K562 (cell line): ENCODE data around the gene IL4I1. TPM values are rescaled to one million over a fixed set of nuclear protein-coding genes. Genes with fewer than 3 reads are reported as not detected.

Experiments
- CBFB ChIP-seq: sonication (generic); formaldehyde crosslinking; IDR thresholded peaks from 2 replicates; pipeline ENCODE4 v1.4.0; 2020; ENCODE audit warnings: mild to moderate bottlenecking, missing genetic modification reagents
- CEBPG ChIP-seq, 3 experiments: fragments of 200-800 bp in 1 of 3; sonication (Bioruptor generic) in 1 of 3; sonication (generic) in 1 of 3; formaldehyde crosslinking in 1 of 3; IDR thresholded peaks in 2 of 3; conservative IDR thresholded peaks in 1 of 3; 2 replicates each; pipeline versions ENCODE4 v1.6.1 to v1.8.0; 2016 to 2022; ENCODE audit warnings: missing compliant biosample characterization in 2 of 3, missing genetic modification characterization in 2 of 3, mild to moderate bottlenecking in 1 of 3, missing genetic modification reagents in 1 of 3
- DPF2 ChIP-seq: fragments of 450-650 bp; IDR thresholded peaks from 2 replicates; pipeline ENCODE4 v1.6.1; 2016
- EWSR1 ChIP-seq: fragments of 450-650 bp; IDR thresholded peaks from 2 replicates; pipeline ENCODE4 v1.6.1; 2018; ENCODE audit warnings: borderline replicate concordance, mild to moderate bottlenecking, low read depth, moderate library complexity; ENCODE audit not compliant: partially characterized antibody
- HNRNPL ChIP-seq: fragments of 200-400 bp; formaldehyde crosslinking; IDR thresholded peaks from 2 replicates; pipeline ENCODE4 v1.6.1; 2017; ENCODE audit warnings: low read depth, mild to moderate bottlenecking, low read length
- KDM5B ChIP-seq: fragments of 200-600 bp; sonication (generic); IDR thresholded peaks from 2 replicates; pipeline ENCODE4 v1.6.1; 2012; ENCODE audit warnings: low read depth, mild to moderate bottlenecking, moderate library complexity, low read length, control low read depth, inconsistent platforms; ENCODE audit not compliant: insufficient replicate concordance
- NFATC3 ChIP-seq: fragments of 450-650 bp; IDR thresholded peaks from 2 replicates; pipeline ENCODE4 v1.6.1; 2017; ENCODE audit warnings: mild to moderate bottlenecking
- SNIP1 ChIP-seq: fragments of 450-650 bp; IDR thresholded peaks from 2 replicates; pipeline ENCODE4 v1.7.1; 2017; ENCODE audit warnings: low read depth, mild to moderate bottlenecking
- THRAP3 ChIP-seq: fragments of 450-650 bp; IDR thresholded peaks from 2 replicates; pipeline ENCODE4 v1.6.1; 2016; ENCODE audit warnings: mild to moderate bottlenecking, inconsistent platforms, borderline replicate concordance
- ZNF143 ChIP-seq: sonication (generic); formaldehyde crosslinking; IDR thresholded peaks from 2 replicates; pipeline ENCODE4 v1.9.0; 2022; ENCODE audit warnings: mild to moderate bottlenecking, missing genetic modification reagents
- ZNF24 ChIP-seq: fragments of 450-650 bp; IDR thresholded peaks from 2 replicates; pipeline ENCODE4 v1.6.1; 2016
- ZNF263 ChIP-seq: sonication (generic); formaldehyde crosslinking; IDR thresholded peaks from 2 replicates; pipeline ENCODE4 v1.8.0; 2022; ENCODE audit warnings: mild to moderate bottlenecking, missing genetic modification reagents, borderline replicate concordance
- ZNF717 ChIP-seq: fragments of 250-450 bp; sonication (Bioruptor Pico); IDR thresholded peaks from 2 replicates; pipeline ENCODE4 v1.5.0; 2021
- ZNF780A ChIP-seq: fragments of 250-450 bp; sonication (Bioruptor Pico); IDR thresholded peaks from 2 replicates; pipeline ENCODE4 v1.5.0; 2021; ENCODE audit warnings: mild to moderate bottlenecking
- polyA plus RNA-seq, 8 experiments: library from polyadenylated mRNA; depleted of rRNA in 4 of 8; stranded (reverse) in 5 of 8; unstranded in 3 of 8; fragments of >200 nt; fragmentation: Nextera tagmentation in 2 of 8; fragmentation: Illumina TruSeq in 1 of 8; extraction: Ambion mirVana in 2 of 8; extraction: Trizol in 1 of 8; gene quantifications; 2 replicates each; pipeline versions ENCODE4 v1.2.1 to v1.2.3, GENCODE V29; 2011 to 2014; ENCODE audit warnings: inconsistent platforms in 1 of 8, missing spikeins in 1 of 8
- total RNA-seq, 7 experiments: library from RNA; depleted of rRNA in 6 of 7; stranded (reverse); fragments of >200 nt in 6 of 7; fragmentation: Illumina TruSeq in 2 of 7; extraction: Trizol in 2 of 7; gene quantifications; 2 replicates each; pipeline versions ENCODE4 v1.2.1 to v1.2.3, GENCODE V29; 2011 to 2021; ENCODE audit warnings: low replicate concordance in 1 of 7
- TF ChIP-seq, protein P1 (sequence below): fragments of 450-650 bp; IDR thresholded peaks from 2 replicates; pipeline ENCODE4 v1.6.1; 2018; ENCODE audit not compliant: partially characterized antibody
- TF ChIP-seq, protein P2 (sequence below): fragments of 450-650 bp; formaldehyde crosslinking; IDR thresholded peaks from 2 replicates; pipeline ENCODE4 v1.4.0; 2020; ENCODE audit warnings: mild to moderate bottlenecking, moderate library complexity
- TF ChIP-seq, protein P3 (sequence below): sonication (generic); formaldehyde crosslinking; IDR thresholded peaks from 2 replicates; pipeline ENCODE4 v1.8.0; 2022; ENCODE audit warnings: mild to moderate bottlenecking, missing genetic modification reagents
- TF ChIP-seq, protein P4 (sequence below): IDR thresholded peaks from 2 replicates; pipeline ENCODE4 v1.6.1; 2011; ENCODE audit warnings: borderline replicate concordance, low read depth, mild to moderate bottlenecking, moderate library complexity, low read length; ENCODE audit not compliant: insufficient read depth, poor library complexity, severe bottlenecking

IL4I1 gene
- total and polyA plus RNA-seq, 9 of the 15 experiments (the other 6 are each of a cell fraction or from before 2014, with no cell fraction given) = 0.06 to 0.95 (median 0.43) TPM; not detected in 2

DNA sequence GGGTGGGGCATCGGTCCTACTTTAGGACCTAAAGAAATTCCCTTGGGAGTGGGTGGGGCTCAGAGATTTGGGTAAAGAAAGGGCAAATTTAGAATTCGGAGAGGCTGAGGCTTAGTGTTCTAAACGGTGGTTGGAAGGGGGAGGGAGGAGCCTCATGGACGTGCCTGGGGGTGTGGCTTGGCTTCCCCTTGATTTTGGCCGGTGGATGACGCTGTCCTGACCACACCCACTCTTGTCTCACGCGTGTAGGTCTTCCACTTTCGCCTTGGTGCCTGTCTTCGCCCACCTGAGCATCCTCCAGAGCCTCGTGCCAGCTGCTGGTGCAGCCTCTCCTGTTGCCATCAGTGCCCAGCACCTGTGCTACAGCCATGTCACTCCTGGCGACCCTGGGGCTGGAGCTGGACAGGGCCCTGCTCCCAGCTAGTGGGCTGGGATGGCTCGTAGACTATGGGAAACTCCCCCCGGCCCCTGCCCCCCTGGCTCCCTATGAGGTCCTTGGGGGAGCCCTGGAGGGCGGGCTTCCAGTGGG lies 33.9 kb upstream of the IL4I1 start (continued):
- no peak for TF ChIP-seq KDM5B
- TF ChIP-seq, protein P1, sequence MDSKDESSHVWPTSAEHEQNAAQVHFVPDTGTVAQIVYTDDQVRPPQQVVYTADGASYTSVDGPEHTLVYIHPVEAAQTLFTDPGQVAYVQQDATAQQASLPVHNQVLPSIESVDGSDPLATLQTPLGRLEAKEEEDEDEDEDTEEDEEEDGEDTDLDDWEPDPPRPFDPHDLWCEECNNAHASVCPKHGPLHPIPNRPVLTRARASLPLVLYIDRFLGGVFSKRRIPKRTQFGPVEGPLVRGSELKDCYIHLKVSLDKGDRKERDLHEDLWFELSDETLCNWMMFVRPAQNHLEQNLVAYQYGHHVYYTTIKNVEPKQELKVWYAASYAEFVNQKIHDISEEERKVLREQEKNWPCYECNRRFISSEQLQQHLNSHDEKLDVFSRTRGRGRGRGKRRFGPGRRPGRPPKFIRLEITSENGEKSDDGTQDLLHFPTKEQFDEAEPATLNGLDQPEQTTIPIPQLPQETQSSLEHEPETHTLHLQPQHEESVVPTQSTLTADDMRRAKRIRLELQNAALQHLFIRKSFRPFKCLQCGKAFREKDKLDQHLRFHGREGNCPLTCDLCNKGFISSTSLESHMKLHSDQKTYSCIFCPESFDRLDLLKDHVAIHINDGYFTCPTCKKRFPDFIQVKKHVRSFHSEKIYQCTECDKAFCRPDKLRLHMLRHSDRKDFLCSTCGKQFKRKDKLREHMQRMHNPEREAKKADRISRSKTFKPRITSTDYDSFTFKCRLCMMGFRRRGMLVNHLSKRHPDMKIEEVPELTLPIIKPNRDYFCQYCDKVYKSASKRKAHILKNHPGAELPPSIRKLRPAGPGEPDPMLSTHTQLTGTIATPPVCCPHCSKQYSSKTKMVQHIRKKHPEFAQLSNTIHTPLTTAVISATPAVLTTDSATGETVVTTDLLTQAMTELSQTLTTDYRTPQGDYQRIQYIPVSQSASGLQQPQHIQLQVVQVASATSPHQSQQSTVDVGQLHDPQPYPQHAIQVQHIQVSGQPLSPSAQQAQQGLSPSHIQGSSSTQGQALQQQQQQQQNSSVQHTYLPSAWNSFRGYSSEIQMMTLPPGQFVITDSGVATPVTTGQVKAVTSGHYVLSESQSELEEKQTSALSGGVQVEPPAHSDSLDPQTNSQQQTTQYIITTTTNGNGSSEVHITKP = peak; percentile 26
- no peak for TF ChIP-seq HNRNPL
- TF ChIP-seq EWSR1 = no peak
- TF ChIP-seq ZNF717 (CRISPR knock-in tag) = no peak
- TF ChIP-seq, protein P2, sequence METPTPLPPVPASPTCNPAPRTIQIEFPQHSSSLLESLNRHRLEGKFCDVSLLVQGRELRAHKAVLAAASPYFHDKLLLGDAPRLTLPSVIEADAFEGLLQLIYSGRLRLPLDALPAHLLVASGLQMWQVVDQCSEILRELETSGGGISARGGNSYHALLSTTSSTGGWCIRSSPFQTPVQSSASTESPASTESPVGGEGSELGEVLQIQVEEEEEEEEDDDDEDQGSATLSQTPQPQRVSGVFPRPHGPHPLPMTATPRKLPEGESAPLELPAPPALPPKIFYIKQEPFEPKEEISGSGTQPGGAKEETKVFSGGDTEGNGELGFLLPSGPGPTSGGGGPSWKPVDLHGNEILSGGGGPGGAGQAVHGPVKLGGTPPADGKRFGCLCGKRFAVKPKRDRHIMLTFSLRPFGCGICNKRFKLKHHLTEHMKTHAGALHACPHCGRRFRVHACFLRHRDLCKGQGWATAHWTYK (CRISPR knock-in tag) = no peak
- no peak for TF ChIP-seq THRAP3
- no peak for TF ChIP-seq DPF2
- TF ChIP-seq ZNF143 (CRISPR knock-in tag) = peak; percentile 10; the same call in 1 of the 2 replicates
- TF ChIP-seq CEBPG (CRISPR knock-in tag; IDR thresholded peaks at IDR 0.05) = 0 out of 2 replicates have a peak, but pooled peaks have one; percentile 2
- no peak for TF ChIP-seq CEBPG (tag; conservative IDR thresholded peaks at IDR 0.05 in 1 of 2, IDR thresholded peaks at IDR 0.05 in 1 of 2)
- TF ChIP-seq, protein P3, sequence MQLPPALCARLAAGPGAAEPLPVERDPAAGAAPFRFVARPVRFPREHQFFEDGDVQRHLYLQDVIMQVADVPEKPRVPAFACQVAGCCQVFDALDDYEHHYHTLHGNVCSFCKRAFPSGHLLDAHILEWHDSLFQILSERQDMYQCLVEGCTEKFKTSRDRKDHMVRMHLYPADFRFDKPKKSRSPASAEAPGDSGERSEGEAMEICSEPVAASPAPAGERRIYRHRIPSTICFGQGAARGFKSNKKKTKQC (CRISPR knock-in tag) = no peak
- TF ChIP-seq ZNF780A (CRISPR knock-in tag) = no peak
- no peak for TF ChIP-seq ZNF263
- TF ChIP-seq CBFB = 0 out of 2 replicates have a peak, but pooled peaks have one; percentile 42
- no peak for TF ChIP-seq SNIP1
- TF ChIP-seq ZNF24 = no peak
- TF ChIP-seq, protein P4, sequence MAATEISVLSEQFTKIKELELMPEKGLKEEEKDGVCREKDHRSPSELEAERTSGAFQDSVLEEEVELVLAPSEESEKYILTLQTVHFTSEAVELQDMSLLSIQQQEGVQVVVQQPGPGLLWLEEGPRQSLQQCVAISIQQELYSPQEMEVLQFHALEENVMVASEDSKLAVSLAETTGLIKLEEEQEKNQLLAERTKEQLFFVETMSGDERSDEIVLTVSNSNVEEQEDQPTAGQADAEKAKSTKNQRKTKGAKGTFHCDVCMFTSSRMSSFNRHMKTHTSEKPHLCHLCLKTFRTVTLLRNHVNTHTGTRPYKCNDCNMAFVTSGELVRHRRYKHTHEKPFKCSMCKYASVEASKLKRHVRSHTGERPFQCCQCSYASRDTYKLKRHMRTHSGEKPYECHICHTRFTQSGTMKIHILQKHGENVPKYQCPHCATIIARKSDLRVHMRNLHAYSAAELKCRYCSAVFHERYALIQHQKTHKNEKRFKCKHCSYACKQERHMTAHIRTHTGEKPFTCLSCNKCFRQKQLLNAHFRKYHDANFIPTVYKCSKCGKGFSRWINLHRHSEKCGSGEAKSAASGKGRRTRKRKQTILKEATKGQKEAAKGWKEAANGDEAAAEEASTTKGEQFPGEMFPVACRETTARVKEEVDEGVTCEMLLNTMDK = no peak
- TF ChIP-seq NFATC3 = no peak
